SK-N-SH treated with all-trans-retinoic acid at 6 μM for 48 hours (cell line): ENCODE measurements around the gene CDC42BPG.

Experiments
- ATAC-seq: fragments of 200-7000 bp; cut with Tn5 transposase; 3 replicates; pipeline ENCODE4 v1.9.1; 2020; ENCODE audit warnings: mild to moderate bottlenecking, moderate library complexity
- ARNTL ChIP-seq: fragments of 450-650 bp; formaldehyde crosslinking; IDR thresholded peaks from 2 replicates; pipeline ENCODE4 v1.5.0; 2020; ENCODE audit warnings: low read depth, mild to moderate bottlenecking, moderate library complexity, borderline replicate concordance
- BACH2 ChIP-seq: fragments of 250-450 bp; sonication (Bioruptor Pico); IDR thresholded peaks from 2 replicates; pipeline ENCODE4 v1.9.0; 2021; ENCODE audit warnings: mild to moderate bottlenecking, borderline replicate concordance
- CSDC2 ChIP-seq: fragments of 250-450 bp; sonication (Bioruptor Pico); IDR thresholded peaks from 2 replicates; pipeline ENCODE4 v1.5.0; 2020; ENCODE audit warnings: mild to moderate bottlenecking, moderate library complexity
- CSRNP3 ChIP-seq: fragments of 250-450 bp; sonication (Bioruptor Pico); IDR thresholded peaks from 2 replicates; pipeline ENCODE4 v1.5.1; 2021; ENCODE audit warnings: mild to moderate bottlenecking, moderate library complexity
- ESRRG ChIP-seq: fragments of 250-450 bp; sonication (Bioruptor Pico); IDR thresholded peaks from 2 replicates; pipeline ENCODE4 v1.6.1; 2021; ENCODE audit warnings: mild to moderate bottlenecking
- GLIS3 ChIP-seq: fragments of 250-450 bp; sonication (Bioruptor Pico); IDR thresholded peaks from 2 replicates; pipeline ENCODE4 v1.5.0; 2020; ENCODE audit warnings: mild to moderate bottlenecking, moderate library complexity
- ISL1 ChIP-seq: fragments of 250-450 bp; sonication (Bioruptor Pico); IDR thresholded peaks from 2 replicates; pipeline ENCODE4 v2.1.2; 2022; ENCODE audit warnings: mild to moderate bottlenecking, moderate library complexity
- OSR1 ChIP-seq: fragments of 250-450 bp; sonication (Bioruptor Pico); IDR thresholded peaks from 2 replicates; pipeline ENCODE4 v1.8.0; 2022; ENCODE audit warnings: moderate library complexity, mild to moderate bottlenecking, inconsistent platforms
- POU6F1 ChIP-seq: fragments of 250-450 bp; sonication (Bioruptor Pico); IDR thresholded peaks from 2 replicates; pipeline ENCODE4 v1.8.0; 2021; ENCODE audit warnings: low read depth, mild to moderate bottlenecking, moderate library complexity, borderline replicate concordance
- PPARA ChIP-seq: fragments of 250-450 bp; sonication (Bioruptor Pico); IDR thresholded peaks from 2 replicates; pipeline ENCODE4 v1.5.0; 2020; ENCODE audit warnings: mild to moderate bottlenecking, borderline replicate concordance
- RARB ChIP-seq: fragments of 250-450 bp; sonication (Bioruptor Pico); IDR thresholded peaks from 2 replicates; pipeline ENCODE4 v1.8.0; 2021; ENCODE audit warnings: mild to moderate bottlenecking, moderate library complexity
- SNAI2 ChIP-seq: fragments of 250-450 bp; sonication (Bioruptor Pico); IDR thresholded peaks from 2 replicates; pipeline ENCODE4 v1.5.0; 2020; ENCODE audit warnings: mild to moderate bottlenecking, moderate library complexity
- TCF4 ChIP-seq: fragments of 250-450 bp; sonication (Bioruptor Pico); IDR thresholded peaks from 2 replicates; pipeline ENCODE4 v1.8.0; 2021; ENCODE audit warnings: mild to moderate bottlenecking, moderate library complexity, borderline replicate concordance
- TOX ChIP-seq: fragments of 250-450 bp; sonication (Bioruptor Pico); IDR thresholded peaks from 2 replicates; pipeline ENCODE4 v1.8.0; 2021; ENCODE audit warnings: mild to moderate bottlenecking, moderate library complexity, borderline replicate concordance
- TSHZ2 ChIP-seq: fragments of 250-450 bp; sonication (Bioruptor Pico); IDR thresholded peaks from 2 replicates; pipeline ENCODE4 v1.5.0; 2020; ENCODE audit warnings: mild to moderate bottlenecking, moderate library complexity
- ZC3H10 ChIP-seq: fragments of 250-450 bp; sonication (Bioruptor Pico); IDR thresholded peaks from 2 replicates; pipeline ENCODE4 v1.5.1; 2021; ENCODE audit warnings: mild to moderate bottlenecking, moderate library complexity
- ZFP3 ChIP-seq: fragments of 250-450 bp; sonication (Bioruptor Pico); IDR thresholded peaks from 2 replicates; pipeline ENCODE4 v1.5.0; 2020; ENCODE audit warnings: mild to moderate bottlenecking, moderate library complexity
- ZFP30 ChIP-seq: fragments of 450-650 bp; formaldehyde crosslinking; IDR thresholded peaks from 2 replicates; pipeline ENCODE4 v1.5.0; 2022; ENCODE audit warnings: mild to moderate bottlenecking, moderate library complexity
- ZNF565 ChIP-seq: fragments of 450-650 bp; formaldehyde crosslinking; conservative IDR thresholded peaks from 2 replicates; pipeline ENCODE4 v1.5.0; 2020; ENCODE audit warnings: low read depth, mild to moderate bottlenecking, moderate library complexity
- ZNF70 ChIP-seq: fragments of 450-650 bp; formaldehyde crosslinking; IDR thresholded peaks from 2 replicates; pipeline ENCODE4 v1.5.0; 2020; ENCODE audit warnings: mild to moderate bottlenecking, moderate library complexity
- ZNF8 ChIP-seq: fragments of 450-650 bp; formaldehyde crosslinking; IDR thresholded peaks from 2 replicates; pipeline ENCODE4 v1.5.0; 2020; ENCODE audit warnings: mild to moderate bottlenecking, moderate library complexity
- TF ChIP-seq, protein P1 (sequence below): fragments of 250-450 bp; sonication (Bioruptor Pico); IDR thresholded peaks from 2 replicates; pipeline ENCODE4 v1.8.0; 2020; ENCODE audit warnings: mild to moderate bottlenecking, moderate library complexity, borderline replicate concordance
- TF ChIP-seq, protein P2 (sequence below): fragments of 250-450 bp; sonication (Bioruptor Pico); IDR thresholded peaks from 2 replicates; pipeline ENCODE4 v1.5.1; 2020; ENCODE audit warnings: low read depth, mild to moderate bottlenecking, moderate library complexity

The CDC42BPG gene

DNA sequence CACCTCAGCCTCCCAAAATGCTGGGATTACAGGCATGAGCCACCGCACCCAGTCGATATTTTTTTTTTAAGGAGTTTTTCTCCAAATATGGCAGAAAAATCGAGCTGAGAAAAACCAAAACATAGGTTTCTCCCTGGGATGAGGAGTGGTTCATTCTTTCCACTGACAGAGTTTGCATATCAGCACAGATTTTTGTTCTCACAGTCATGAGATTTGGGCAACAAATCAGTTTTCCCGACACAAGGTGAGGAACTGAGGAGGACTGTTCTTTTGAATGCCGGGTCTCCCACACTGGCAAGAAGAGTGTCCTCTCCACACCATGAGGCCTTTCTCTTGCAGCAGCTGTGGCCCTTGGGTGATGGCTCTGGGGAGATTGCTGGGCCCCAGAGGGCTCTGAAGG, 37.8 kb upstream of the CDC42BPG start:
- no peak for TF ChIP-seq RARB (CRISPR knock-in tag)
- TF ChIP-seq GLIS3, result no peak
- TF ChIP-seq ZNF565 (CRISPR knock-in tag), result no peak
- TF ChIP-seq ZFP3 (CRISPR knock-in tag), result no peak
- no peak for TF ChIP-seq ISL1
- no peak for TF ChIP-seq ARNTL (CRISPR knock-in tag)
- no peak for TF ChIP-seq TSHZ2 (CRISPR knock-in tag)
- no peak for TF ChIP-seq ZNF8 (CRISPR knock-in tag)
- TF ChIP-seq PPARA (CRISPR knock-in tag), result no peak
- TF ChIP-seq CSDC2, result no peak
- TF ChIP-seq, protein P1, sequence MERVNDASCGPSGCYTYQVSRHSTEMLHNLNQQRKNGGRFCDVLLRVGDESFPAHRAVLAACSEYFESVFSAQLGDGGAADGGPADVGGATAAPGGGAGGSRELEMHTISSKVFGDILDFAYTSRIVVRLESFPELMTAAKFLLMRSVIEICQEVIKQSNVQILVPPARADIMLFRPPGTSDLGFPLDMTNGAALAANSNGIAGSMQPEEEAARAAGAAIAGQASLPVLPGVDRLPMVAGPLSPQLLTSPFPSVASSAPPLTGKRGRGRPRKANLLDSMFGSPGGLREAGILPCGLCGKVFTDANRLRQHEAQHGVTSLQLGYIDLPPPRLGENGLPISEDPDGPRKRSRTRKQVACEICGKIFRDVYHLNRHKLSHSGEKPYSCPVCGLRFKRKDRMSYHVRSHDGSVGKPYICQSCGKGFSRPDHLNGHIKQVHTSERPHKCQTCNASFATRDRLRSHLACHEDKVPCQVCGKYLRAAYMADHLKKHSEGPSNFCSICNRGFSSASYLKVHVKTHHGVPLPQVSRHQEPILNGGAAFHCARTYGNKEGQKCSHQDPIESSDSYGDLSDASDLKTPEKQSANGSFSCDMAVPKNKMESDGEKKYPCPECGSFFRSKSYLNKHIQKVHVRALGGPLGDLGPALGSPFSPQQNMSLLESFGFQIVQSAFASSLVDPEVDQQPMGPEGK (CRISPR knock-in tag), result no peak
- no peak for TF ChIP-seq CSRNP3
- TF ChIP-seq OSR1 (CRISPR knock-in tag), result no peak
- TF ChIP-seq, protein P2, sequence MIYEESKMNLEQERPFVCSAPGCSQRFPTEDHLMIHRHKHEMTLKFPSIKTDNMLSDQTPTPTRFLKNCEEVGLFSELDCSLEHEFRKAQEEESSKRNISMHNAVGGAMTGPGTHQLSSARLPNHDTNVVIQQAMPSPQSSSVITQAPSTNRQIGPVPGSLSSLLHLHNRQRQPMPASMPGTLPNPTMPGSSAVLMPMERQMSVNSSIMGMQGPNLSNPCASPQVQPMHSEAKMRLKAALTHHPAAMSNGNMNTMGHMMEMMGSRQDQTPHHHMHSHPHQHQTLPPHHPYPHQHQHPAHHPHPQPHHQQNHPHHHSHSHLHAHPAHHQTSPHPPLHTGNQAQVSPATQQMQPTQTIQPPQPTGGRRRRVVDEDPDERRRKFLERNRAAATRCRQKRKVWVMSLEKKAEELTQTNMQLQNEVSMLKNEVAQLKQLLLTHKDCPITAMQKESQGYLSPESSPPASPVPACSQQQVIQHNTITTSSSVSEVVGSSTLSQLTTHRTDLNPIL (CRISPR knock-in tag), result no peak
- TF ChIP-seq ZFP30 (CRISPR knock-in tag), result no peak
- no peak for TF ChIP-seq ZC3H10 (CRISPR knock-in tag)
- TF ChIP-seq TCF4 (CRISPR knock-in tag), result no peak
- no peak for TF ChIP-seq ESRRG (CRISPR knock-in tag)
- no peak for TF ChIP-seq ZNF70 (CRISPR knock-in tag)
- no peak for TF ChIP-seq TOX (CRISPR knock-in tag)
- ATAC-seq, result no peak

DNA sequence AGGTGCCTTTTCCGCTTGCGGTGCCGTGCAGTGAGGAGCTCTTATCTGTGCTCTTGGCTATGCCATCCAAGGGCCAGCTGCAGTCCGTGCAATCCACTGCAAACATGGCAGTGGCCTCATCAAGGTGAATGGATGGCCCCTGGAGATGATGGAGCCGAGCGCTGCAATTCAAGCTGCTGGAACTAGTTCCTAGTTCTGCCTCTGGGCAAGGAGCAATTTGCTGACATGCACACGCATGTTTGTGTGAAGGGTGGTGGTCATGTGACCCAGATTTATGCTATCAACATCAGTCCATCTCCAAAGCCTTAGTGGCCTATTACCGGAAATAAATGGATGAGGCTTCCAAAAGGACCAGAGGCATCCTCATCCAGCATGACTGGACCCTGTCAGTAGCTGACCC, 37.0 kb upstream of the CDC42BPG start:
- no peak for ATAC-seq
- no peak for TF ChIP-seq ZFP3 (CRISPR knock-in tag)
- no peak for TF ChIP-seq SNAI2
- TF ChIP-seq ZNF70 (CRISPR knock-in tag), result no peak
- no peak for TF ChIP-seq ZNF8 (CRISPR knock-in tag)
- no peak for TF ChIP-seq OSR1 (CRISPR knock-in tag)
- TF ChIP-seq, protein P1 (CRISPR knock-in tag), result no peak
- TF ChIP-seq ARNTL (CRISPR knock-in tag), result no peak
- no peak for TF ChIP-seq TSHZ2 (CRISPR knock-in tag)
- TF ChIP-seq CSDC2, result no peak
- no peak for TF ChIP-seq BACH2 (CRISPR knock-in tag)
- TF ChIP-seq RARB (CRISPR knock-in tag), result no peak
- TF ChIP-seq PPARA (CRISPR knock-in tag), result no peak
- TF ChIP-seq POU6F1 (CRISPR knock-in tag), result no peak
- TF ChIP-seq GLIS3, result no peak
- no peak for TF ChIP-seq CSRNP3
